Common myeloid progenitor, CD34-positive (primary cell): ENCODE measurements around the gene ACOT7.

Experiments used
- CTCF ChIA-PET: fragments of 350-600 bp; sonication (Branson Sonifier 250); formaldehyde crosslinking; loops from one replicate; lab custom pipeline; 2021; ENCODE audit warnings: antibody characterized with exemption; lab: Charles Lee
- POLR2A ChIA-PET: fragments of 350-600 bp; sonication (Branson Sonifier 250); formaldehyde crosslinking; loops from one replicate; lab custom pipeline; 2021; ENCODE audit warnings: antibody characterized with exemption; lab: Charles Lee
- DNase-seq, 3 donors: peaks; one replicate each; pipeline versions ENCODE4 v3.0.0 to v3.0.0-alpha.2; 2013
- H3K27ac ChIP-seq, 2 experiments: 1 replicate in 1 of 2; 2 replicates in 1 of 2; pipeline ENCODE4 v1.7.0; 2013; ENCODE audit warnings: inconsistent platforms in 2 of 2, low read length in 2 of 2, mild to moderate bottlenecking in 2 of 2, low read depth in 1 of 2, moderate library complexity in 1 of 2; ENCODE audit not compliant: severe bottlenecking in 2 of 2, insufficient read depth in 1 of 2, poor library complexity in 1 of 2
- H3K27me3 ChIP-seq, 5 experiments: replicated peaks in 2 of 5; 1 replicate in 3 of 5; 2 replicates in 2 of 5; pipeline versions ENCODE4 v1.6.1 to v1.7.0; 2013; ENCODE audit warnings: low read length in 4 of 5, mild to moderate bottlenecking in 2 of 5, moderate library complexity in 2 of 5, inconsistent platforms in 1 of 5; ENCODE audit not compliant: insufficient read depth in 5 of 5, control insufficient read depth in 4 of 5
- H3K36me3 ChIP-seq, 4 experiments: 1 replicate in 2 of 4; 2 replicates in 2 of 4; pipeline versions ENCODE4 v1.6.1 to v1.7.0; 2013; ENCODE audit warnings: low read length in 3 of 4, control low read depth in 1 of 4, mild to moderate bottlenecking in 1 of 4; ENCODE audit not compliant: control insufficient read depth in 4 of 4, insufficient read depth in 4 of 4
- H3K4me1 ChIP-seq, 4 experiments: 1 replicate in 3 of 4; 2 replicates in 1 of 4; pipeline versions ENCODE4 v1.6.1 to v1.7.1; 2013; ENCODE audit warnings: low read length in 3 of 4, mild to moderate bottlenecking in 3 of 4, control low read depth in 1 of 4, inconsistent platforms in 1 of 4, moderate library complexity in 1 of 4; ENCODE audit not compliant: control insufficient read depth in 4 of 4, insufficient read depth in 4 of 4; ENCODE audit errors: control extremely low read depth in 1 of 4
- H3K4me3 ChIP-seq, 7 experiments: 1 replicate in 4 of 7; 2 replicates in 3 of 7; pipeline versions ENCODE4 v1.5.1 to v1.7.0; 2013; ENCODE audit warnings: mild to moderate bottlenecking in 7 of 7, low read length in 6 of 7, moderate library complexity in 6 of 7, inconsistent platforms in 2 of 7, low read depth in 2 of 7, control low read depth in 1 of 7; ENCODE audit not compliant: insufficient read depth in 4 of 7, control insufficient read depth in 1 of 7; ENCODE audit errors: extremely low read depth in 1 of 7
- H3K9me3 ChIP-seq, 5 experiments: 1 replicate in 4 of 5; 2 replicates in 1 of 5; pipeline versions ENCODE4 v1.6.1 to v1.7.1; 2013; ENCODE audit warnings: low read length in 4 of 5, mild to moderate bottlenecking in 2 of 5, inconsistent platforms in 1 of 5, low read depth in 1 of 5, moderate library complexity in 1 of 5; ENCODE audit not compliant: control insufficient read depth in 4 of 5, insufficient read depth in 2 of 5; ENCODE audit errors: control extremely low read depth in 1 of 5
- WGBS: methylation state at CpG from one replicate; pipeline ENCODE4 v1.1.5; 2013; ENCODE audit not compliant: insufficient coverage; 5-methylcytosine and 5-hydroxymethylcytosine counted together

ACOT7 gene

GRCh38 chr1:6336776-6337622 lies 56.6 kb downstream of the ACOT7 start:
- H3K4me3 ChIP-seq: no peak overlapping the region
- POLR2A ChIA-PET: no interaction called here
- H3K36me3 ChIP-seq: peaks cover 0 to 26% (median 6%) of the 10 kb centered on the region in 4 experiments
- H3K9me3 ChIP-seq: no peaks in the 10 kb centered on the region
- DNase-seq: no peak
- H3K4me1 ChIP-seq: no peaks in the 10 kb centered on the region
- no peaks in the 10 kb centered on the region for H3K27me3 ChIP-seq
- H3K27ac ChIP-seq: no peak overlapping the region
- 95% methylated on average over 15 of the region's 22 CpGs for WGBS
- CTCF ChIA-PET: interaction anchor here (1.5 to 3.7 kb wide), 3 partner anchors 10 to 89 kb away, joined by 3 to 23 read pairs (median 7); no protein-coding TSS in a partner anchor

- WGBS: 95% methylated on average over 11 of the region's 14 CpGs
- Histone ChIP-seq H3K4me1 (no peaks in the 10 kb centered on the region), H3K4me3 (no peak overlapping the region), H3K27me3 (no peaks in the 10 kb centered on the region), H3K27ac (no peak overlapping the region), H3K9me3 (no peaks in the 10 kb centered on the region), H3K36me3 (peaks cover 0 to 33% (median 6%) of the 10 kb centered on the region in 4 experiments)
- ChIA-PET CTCF (interaction anchor here (0.8 to 1.1 kb wide), 2 partner anchors 88 to 90 kb away, joined by 3 read pairs; no protein-coding TSS in a partner anchor), POLR2A (no interaction called here)
- DNase-seq: no peak
Measured at GRCh38 chr1:6334261-6334993, 59.1 kb downstream of the ACOT7 start.

- H3K9me3 ChIP-seq: no peaks in the 10 kb centered on the region
- CTCF ChIA-PET: interaction anchor here (1.2 kb wide), 1 partner anchor 10 kb away, joined by 5 read pairs; no protein-coding TSS in a partner anchor
- H3K4me1 ChIP-seq: no peaks in the 10 kb centered on the region
- no peak overlapping the region for H3K27ac ChIP-seq
- no peaks in the 10 kb centered on the region for H3K27me3 ChIP-seq
- H3K4me3 ChIP-seq: no peak overlapping the region
- H3K36me3 ChIP-seq: peaks cover 0 to 19% (median 1%) of the 10 kb centered on the region in 4 experiments
- POLR2A ChIA-PET: no interaction called here
- WGBS: 93% methylated on average over 5 of the region's 10 CpGs
- no peak for DNase-seq
Measured at GRCh38 chr1:6332821-6333220, 60.7 kb downstream of the ACOT7 start.

GRCh38 chr1:6331543-6332273 lies 61.9 kb downstream of the ACOT7 start:
- Histone ChIP-seq H3K4me1 (no peaks in the 10 kb centered on the region), H3K27ac (no peak overlapping the region), H3K9me3 (no peaks in the 10 kb centered on the region), H3K4me3 (no peak overlapping the region), H3K36me3 (peaks cover 0 to 20% (median 3%) of the 10 kb centered on the region in 4 experiments), H3K27me3 (no peaks in the 10 kb centered on the region)
- POLR2A ChIA-PET: no interaction called here
- DNase-seq: no peak
- CTCF ChIA-PET: interaction anchor here (1.2 kb wide), 1 partner anchor 11 kb away, joined by 5 read pairs; no protein-coding TSS in a partner anchor
- 94% methylated on average over 18 of the region's 18 CpGs for WGBS

- CTCF ChIA-PET: interaction anchor here (0.9 to 1.2 kb wide), 2 partner anchors 28 to 83 kb away, joined by 3 read pairs; no protein-coding TSS in a partner anchor
Measured at GRCh38 chr1:6330410-6330911, 63.1 kb downstream of the ACOT7 start.

GRCh38 chr1:6329851-6330250 lies 63.7 kb downstream of the ACOT7 start:
- Histone ChIP-seq H3K9me3 (no peaks in the 10 kb centered on the region), H3K27ac (no peak overlapping the region), H3K4me3 (no peak overlapping the region), H3K36me3 (peaks cover 0 to 31% (median 7%) of the 10 kb centered on the region in 4 experiments), H3K27me3 (no peaks in the 10 kb centered on the region), H3K4me1 (no peaks in the 10 kb centered on the region)
- ChIA-PET CTCF (interaction anchor here (1.2 kb wide), 1 partner anchor 83 kb away, joined by 3 read pairs; no protein-coding TSS in a partner anchor), POLR2A (no interaction called here)
- no peak for DNase-seq
- WGBS: 100% methylated on average over 2 of the region's 13 CpGs

More at GRCh38 chr1:6330410-6330911, 63.1 kb downstream of the ACOT7 start:
- H3K27me3 ChIP-seq: no peaks in the 10 kb centered on the region
- 99% methylated on average over 9 of the region's 16 CpGs for WGBS
- no peaks in the 10 kb centered on the region for H3K4me1 ChIP-seq
- no peak for DNase-seq
- POLR2A ChIA-PET: no interaction called here
- H3K36me3 ChIP-seq: peaks cover 0 to 30% (median 7%) of the 10 kb centered on the region in 4 experiments
- H3K9me3 ChIP-seq: no peaks in the 10 kb centered on the region
- no peak overlapping the region for H3K4me3 ChIP-seq
- H3K27ac ChIP-seq: no peak overlapping the region
